CD8-positive, alpha-beta memory T cell (primary cell): ENCODE results near the gene TIA1. TPM values are rescaled to one million over a fixed set of nuclear protein-coding genes. Genes with fewer than 3 reads are reported as not detected.

Experiments used
- CTCF ChIA-PET: fragments of 350-600 bp; sonication (Branson Sonifier 250); formaldehyde crosslinking; loops from one replicate; lab custom pipeline; 2021; ENCODE audit warnings: antibody characterized with exemption; lab: Charles Lee
- POLR2A ChIA-PET: fragments of 350-600 bp; sonication (Branson Sonifier 250); formaldehyde crosslinking; loops from one replicate; lab custom pipeline; 2021; ENCODE audit warnings: antibody characterized with exemption; lab: Charles Lee
- DNase-seq, 5 donors: peaks; one replicate each; pipeline versions ENCODE4 v3.0.0 to v3.0.0-alpha.2; 2020 to 2022; ENCODE audit warnings: mixed read lengths in 1 of 5
- H3K27ac ChIP-seq: one replicate; pipeline ENCODE4 v1.7.0; 2013; ENCODE audit warnings: low read depth, mild to moderate bottlenecking, low read length, moderate library complexity
- H3K27me3 ChIP-seq: 2 replicates; pipeline ENCODE4 v1.7.0; 2013; ENCODE audit warnings: low read length, mild to moderate bottlenecking; ENCODE audit not compliant: insufficient read depth, poor library complexity, severe bottlenecking
- H3K36me3 ChIP-seq: 2 replicates; pipeline ENCODE4 v1.7.0; 2013; ENCODE audit warnings: mild to moderate bottlenecking, low read length, moderate library complexity; ENCODE audit not compliant: insufficient read depth
- H3K4me1 ChIP-seq: 2 replicates; pipeline ENCODE4 v1.7.0; 2013; ENCODE audit warnings: mild to moderate bottlenecking, low read length, moderate library complexity; ENCODE audit not compliant: insufficient read depth
- H3K4me3 ChIP-seq: 2 replicates; pipeline ENCODE4 v1.7.0; 2013; ENCODE audit warnings: mild to moderate bottlenecking, low read length
- H3K9me3 ChIP-seq: 2 replicates; pipeline ENCODE4 v1.7.0; 2013; ENCODE audit warnings: mild to moderate bottlenecking, low read length
- H3K27ac Mint-ChIP-seq, 8 donors: one replicate each; pipeline ENCODE4 v1.8.0; 2020 to 2021; ENCODE audit warnings: mixed read lengths in 8 of 8, mild to moderate bottlenecking in 6 of 8, inconsistent platforms in 3 of 8, moderate library complexity in 3 of 8
- H3K27me3 Mint-ChIP-seq, 2 donors: one replicate each; pipeline ENCODE4 v1.8.0; 2020 to 2021; ENCODE audit warnings: mixed read lengths in 2 of 2, mild to moderate bottlenecking in 1 of 2, moderate library complexity in 1 of 2
- H3K36me3 Mint-ChIP-seq, 3 donors: one replicate each; pipeline ENCODE4 v1.8.0; 2020 to 2021; ENCODE audit warnings: mixed read lengths in 3 of 3, inconsistent platforms in 1 of 3, mild to moderate bottlenecking in 1 of 3
- H3K4me1 Mint-ChIP-seq, 3 donors: one replicate each; pipeline ENCODE4 v1.8.0; 2020 to 2021; ENCODE audit warnings: mixed read lengths in 3 of 3, inconsistent platforms in 1 of 3, mild to moderate bottlenecking in 1 of 3
- H3K4me3 Mint-ChIP-seq, 7 donors: one replicate each; pipeline ENCODE4 v1.8.0; 2020 to 2021; ENCODE audit warnings: mixed read lengths in 7 of 7, mild to moderate bottlenecking in 6 of 7, moderate library complexity in 4 of 7, inconsistent platforms in 2 of 7
- H3K9me3 Mint-ChIP-seq, 5 donors: one replicate each; pipeline ENCODE4 v1.8.0; 2020 to 2022; ENCODE audit warnings: mixed read lengths in 5 of 5, mild to moderate bottlenecking in 3 of 5, moderate library complexity in 2 of 5, inconsistent platforms in 1 of 5
- polyA plus RNA-seq: library from polyadenylated mRNA; unstranded; fragments of 300-500 nt; fragmentation: Illumina TruSeq; gene quantifications from one replicate; pipeline ENCODE4 v1.2.3, GENCODE V29; 2021
- total RNA-seq, 2 experiments: library from RNA; stranded (reverse); gene quantifications; one replicate each; pipeline ENCODE4 v1.2.3, GENCODE V29; 2021

The TIA1 gene
- total and polyA plus RNA-seq, 3 experiments from 2014 or later = 46.8 to 98.7 (median 88.1) TPM

- Histone ChIP-seq H3K9me3 (no peaks in the 10 kb centered on the region), H3K4me3 (no peak overlapping the region), H3K4me1 (no peaks in the 10 kb centered on the region), H3K27ac (no peak overlapping the region), H3K36me3 (peaks cover 9% of the 10 kb centered on the region), H3K27me3 (no peaks in the 10 kb centered on the region)
- H3K36me3 Mint-ChIP-seq = peaks cover 0 to 63% (median 12%) of the 10 kb centered on the region in 3 donors
- POLR2A ChIA-PET = no interaction called here
- no peaks in the 10 kb centered on the region for H3K9me3 Mint-ChIP-seq
- no peak overlapping the region for H3K4me3 Mint-ChIP-seq
- DNase-seq = no peak
- no peak overlapping the region for H3K27ac Mint-ChIP-seq
- peaks cover 0 to 16% (median 9%) of the 10 kb centered on the region in 3 donors for H3K4me1 Mint-ChIP-seq
- CTCF ChIA-PET = no interaction called here
- no peaks in the 10 kb centered on the region for H3K27me3 Mint-ChIP-seq
These were observed 34.1 kb downstream of the TIA1 start for GRCh38 chr2:70214365-70214764.

- Histone ChIP-seq H3K9me3 (no peaks in the 10 kb centered on the region), H3K4me3 (no peak overlapping the region), H3K36me3 (peaks cover 9% of the 10 kb centered on the region), H3K27ac (no peak overlapping the region), H3K4me1 (no peaks in the 10 kb centered on the region), H3K27me3 (no peaks in the 10 kb centered on the region)
- ChIA-PET POLR2A (interaction anchor here (0.6 kb wide), 1 partner anchor 81 kb away, joined by 4 read pairs; no protein-coding TSS in a partner anchor), CTCF (interaction anchor here (1.0 to 1.6 kb wide), 2 partner anchors 19 to 21 kb away, joined by 3 to 4 read pairs; partner anchors contain the start of gene C2orf42)
- Mint-ChIP-seq H3K27me3 (no peaks in the 10 kb centered on the region), H3K36me3 (peaks cover 0 to 49% (median 5%) of the 10 kb centered on the region in 3 donors), H3K4me1 (peaks cover 0 to 16% (median 9%) of the 10 kb centered on the region in 3 donors), H3K27ac (peak overlapping the region in 6 of 8 donors; percentile 20 to 78 (median 56)), H3K4me3 (no peak overlapping the region), H3K9me3 (no peaks in the 10 kb centered on the region)
- no peak for DNase-seq
These were observed 36.0 kb downstream of the TIA1 start for GRCh38 chr2:70212298-70212932.

- no peaks in the 10 kb centered on the region for H3K27me3 ChIP-seq
- Mint-ChIP-seq H3K27me3 (no peaks in the 10 kb centered on the region), H3K4me3 (no peak overlapping the region), H3K9me3 (no peaks in the 10 kb centered on the region), H3K27ac (peak overlapping the region in 2 of 8 donors; percentile 23 to 79), H3K36me3 (peaks cover 0 to 45% (median 5%) of the 10 kb centered on the region in 3 donors), H3K4me1 (peaks cover 0 to 16% (median 9%) of the 10 kb centered on the region in 3 donors)
- ChIA-PET CTCF (no interaction called here), POLR2A (no interaction called here)
- H3K9me3 ChIP-seq = no peaks in the 10 kb centered on the region
- DNase-seq = no peak
- H3K36me3 ChIP-seq = peaks cover 9% of the 10 kb centered on the region
- H3K4me1 ChIP-seq = no peaks in the 10 kb centered on the region
- no peak overlapping the region for H3K4me3 ChIP-seq
- no peak overlapping the region for H3K27ac ChIP-seq
These were observed 36.8 kb downstream of the TIA1 start for GRCh38 chr2:70211595-70211994.

- Mint-ChIP-seq H3K27me3 (peaks cover 0 to 2% of the 10 kb centered on the region in 2 donors), H3K9me3 (no peaks in the 10 kb centered on the region), H3K4me3 (no peak overlapping the region), H3K36me3 (peaks cover 0 to 3% (median 0%) of the 10 kb centered on the region in 3 donors), H3K27ac (no peak overlapping the region), H3K4me1 (no peaks in the 10 kb centered on the region)
- H3K27me3 ChIP-seq = no peaks in the 10 kb centered on the region
- POLR2A ChIA-PET = no interaction called here
- no peak overlapping the region for H3K4me3 ChIP-seq
- CTCF ChIA-PET = interaction anchor here (1.8 kb wide), 1 partner anchor 10 kb away, joined by 5 read pairs; no protein-coding TSS in a partner anchor
- no peaks in the 10 kb centered on the region for H3K9me3 ChIP-seq
- H3K27ac ChIP-seq = no peak overlapping the region
- DNase-seq = no peak
- H3K36me3 ChIP-seq = no peaks in the 10 kb centered on the region
- no peaks in the 10 kb centered on the region for H3K4me1 ChIP-seq
These were observed 44.0 kb downstream of the TIA1 start for GRCh38 chr2:70204452-70204851.

- H3K27me3 ChIP-seq = no peaks in the 10 kb centered on the region
- H3K27ac Mint-ChIP-seq = no peak overlapping the region
- no peak overlapping the region for H3K27ac ChIP-seq
- H3K36me3 ChIP-seq = no peaks in the 10 kb centered on the region
- ChIA-PET POLR2A (no interaction called here), CTCF (interaction anchor here (0.7 kb wide), 1 partner anchor 109 kb away, joined by 3 read pairs; no protein-coding TSS in a partner anchor)
- H3K4me1 ChIP-seq = no peaks in the 10 kb centered on the region
- H3K9me3 ChIP-seq = no peaks in the 10 kb centered on the region
- peaks cover 0 to 2% (median 0%) of the 10 kb centered on the region in 3 donors for H3K36me3 Mint-ChIP-seq
- peaks cover 0 to 2% of the 10 kb centered on the region in 2 donors for H3K27me3 Mint-ChIP-seq
- no peak overlapping the region for H3K4me3 ChIP-seq
- H3K9me3 Mint-ChIP-seq = no peaks in the 10 kb centered on the region
- no peak overlapping the region for H3K4me3 Mint-ChIP-seq
- H3K4me1 Mint-ChIP-seq = no peaks in the 10 kb centered on the region
- no peak for DNase-seq
These were observed 45.3 kb downstream of the TIA1 start for GRCh38 chr2:70203086-70203485.

- Mint-ChIP-seq H3K27me3 (peaks cover 0 to 2% of the 10 kb centered on the region in 2 donors), H3K9me3 (no peaks in the 10 kb centered on the region), H3K27ac (peak overlapping the region in 2 of 8 donors; percentile 33 to 54), H3K36me3 (no peaks in the 10 kb centered on the region), H3K4me1 (no peaks in the 10 kb centered on the region), H3K4me3 (no peak overlapping the region)
- no peaks in the 10 kb centered on the region for H3K4me1 ChIP-seq
- CTCF ChIA-PET = no interaction called here
- H3K36me3 ChIP-seq = no peaks in the 10 kb centered on the region
- no peak for DNase-seq
- no peak overlapping the region for H3K4me3 ChIP-seq
- POLR2A ChIA-PET = no interaction called here
- H3K9me3 ChIP-seq = no peaks in the 10 kb centered on the region
- H3K27ac ChIP-seq = no peak overlapping the region
- H3K27me3 ChIP-seq = no peaks in the 10 kb centered on the region
These were observed 46.1 kb downstream of the TIA1 start for GRCh38 chr2:70202236-70202806.

- Mint-ChIP-seq H3K27ac (no peak overlapping the region), H3K4me1 (no peaks in the 10 kb centered on the region), H3K36me3 (no peaks in the 10 kb centered on the region), H3K4me3 (no peak overlapping the region), H3K9me3 (no peaks in the 10 kb centered on the region), H3K27me3 (peaks cover 0 to 2% of the 10 kb centered on the region in 2 donors)
- Histone ChIP-seq H3K27ac (no peak overlapping the region), H3K27me3 (no peaks in the 10 kb centered on the region), H3K4me3 (no peak overlapping the region), H3K36me3 (no peaks in the 10 kb centered on the region), H3K9me3 (no peaks in the 10 kb centered on the region), H3K4me1 (no peaks in the 10 kb centered on the region)
- DNase-seq = no peak
- ChIA-PET CTCF (no interaction called here), POLR2A (no interaction called here)
These were observed 46.6 kb downstream of the TIA1 start for GRCh38 chr2:70201831-70202230.

GRCh38 chr2:70201225-70201768 lies 47.1 kb downstream of the TIA1 start:
- H3K9me3 ChIP-seq = no peaks in the 10 kb centered on the region
- H3K4me3 ChIP-seq = no peak overlapping the region
- no peak overlapping the region for H3K27ac Mint-ChIP-seq
- H3K27ac ChIP-seq = no peak overlapping the region
- H3K4me3 Mint-ChIP-seq = no peak overlapping the region
- ChIA-PET POLR2A (no interaction called here), CTCF (no interaction called here)
- H3K4me1 Mint-ChIP-seq = no peaks in the 10 kb centered on the region
- H3K4me1 ChIP-seq = no peaks in the 10 kb centered on the region
- no peaks in the 10 kb centered on the region for H3K36me3 Mint-ChIP-seq
- peaks cover 0 to 2% of the 10 kb centered on the region in 2 donors for H3K27me3 Mint-ChIP-seq
- no peak for DNase-seq
- H3K27me3 ChIP-seq = no peaks in the 10 kb centered on the region
- H3K9me3 Mint-ChIP-seq = no peaks in the 10 kb centered on the region
- no peaks in the 10 kb centered on the region for H3K36me3 ChIP-seq
